NCI-H146 treated with DMSO at 0.1 percent for 48 hours (cell line): ENCODE measurements around the gene ACSBG1.

Source experiments
- DNase-seq: peaks from one replicate; lab custom pipeline; 2025; ENCODE audit not compliant: unreplicated experiment; lab: John Stamatoyannopoulos, UW

The ACSBG1 gene

GRCh38 chr15:78222745-78223395, 11.5 kb downstream of the ACSBG1 start:
- no peak for DNase-seq

- DNase-seq: no peak
Observed at GRCh38 chr15:78220713-78221112, 13.7 kb downstream of the ACSBG1 start.

GRCh38 chr15:78216276-78217104, 17.9 kb downstream of the ACSBG1 start:
- DNase-seq: no peak

GRCh38 chr15:78213956-78214355, 20.4 kb downstream of the ACSBG1 start:
- no peak for DNase-seq

DNA sequence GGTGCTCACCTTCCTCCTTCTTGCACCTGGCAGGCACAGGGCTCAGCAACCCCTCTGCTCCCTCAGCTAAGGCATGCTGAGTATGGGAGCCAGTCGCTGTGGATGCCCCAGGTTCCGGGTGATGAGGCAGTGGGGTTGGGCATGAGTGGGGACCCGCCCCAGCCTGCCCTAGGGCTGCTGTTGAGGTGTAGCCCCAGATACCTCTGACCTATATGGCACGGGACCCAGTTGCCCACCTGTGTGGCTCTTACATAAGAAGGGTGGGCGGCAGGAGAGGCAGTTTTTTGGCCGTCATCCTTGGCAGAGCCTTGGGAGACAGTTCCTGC, 21.0 kb downstream of the ACSBG1 start:
- no peak for DNase-seq

DNA sequence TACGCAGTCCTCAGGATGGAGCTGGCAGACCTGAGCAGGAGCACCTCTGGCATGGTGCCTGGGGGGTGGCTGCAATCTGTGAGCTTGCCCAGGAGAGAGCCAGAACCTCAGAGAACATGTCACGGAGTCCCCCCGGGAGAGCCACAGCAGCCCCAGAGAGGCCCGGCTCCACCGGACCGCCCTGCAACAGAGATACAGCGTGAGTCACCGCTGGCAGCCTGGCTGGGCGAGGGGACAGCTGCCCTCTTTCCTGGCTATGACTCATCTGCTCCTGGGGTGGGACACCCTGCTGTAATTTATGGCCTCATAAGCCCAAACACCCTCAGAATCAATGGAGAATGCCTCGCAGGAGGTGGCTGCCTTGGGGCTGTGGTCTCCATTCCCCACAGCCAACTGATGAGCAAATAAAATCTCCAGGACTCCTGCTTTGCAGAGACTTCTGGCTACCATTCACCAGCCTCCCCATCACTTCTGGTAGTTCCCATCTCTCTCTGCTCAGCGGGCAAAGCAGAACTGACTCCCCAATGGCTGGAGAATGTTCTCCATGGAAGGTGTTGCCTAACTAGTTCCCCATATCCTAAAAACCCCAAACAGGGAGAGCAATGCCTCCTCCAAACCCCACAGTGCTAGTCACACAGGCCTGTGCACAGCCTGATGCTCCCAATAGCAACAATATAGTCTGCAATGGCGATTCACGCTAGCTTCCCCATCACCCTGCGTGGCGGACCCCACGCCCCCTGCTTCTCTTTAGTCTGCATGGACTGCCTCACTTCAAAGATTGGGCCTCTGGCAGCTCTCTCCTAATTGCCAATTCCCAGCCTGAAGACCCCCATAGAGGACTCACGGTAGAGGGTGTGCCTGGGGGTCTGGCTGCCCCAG, 21.6 kb downstream of the ACSBG1 start:
- peak; percentile 90 for DNase-seq

GRCh38 chr15:78212008-78212407, 22.4 kb downstream of the ACSBG1 start:
- DNase-seq: no peak

GRCh38 chr15:78211189-78211921, 23.0 kb downstream of the ACSBG1 start:
- DNase-seq: peak; percentile 38

GRCh38 chr15:78210349-78210717, 24.0 kb downstream of the ACSBG1 start:
- no peak for DNase-seq

DNA sequence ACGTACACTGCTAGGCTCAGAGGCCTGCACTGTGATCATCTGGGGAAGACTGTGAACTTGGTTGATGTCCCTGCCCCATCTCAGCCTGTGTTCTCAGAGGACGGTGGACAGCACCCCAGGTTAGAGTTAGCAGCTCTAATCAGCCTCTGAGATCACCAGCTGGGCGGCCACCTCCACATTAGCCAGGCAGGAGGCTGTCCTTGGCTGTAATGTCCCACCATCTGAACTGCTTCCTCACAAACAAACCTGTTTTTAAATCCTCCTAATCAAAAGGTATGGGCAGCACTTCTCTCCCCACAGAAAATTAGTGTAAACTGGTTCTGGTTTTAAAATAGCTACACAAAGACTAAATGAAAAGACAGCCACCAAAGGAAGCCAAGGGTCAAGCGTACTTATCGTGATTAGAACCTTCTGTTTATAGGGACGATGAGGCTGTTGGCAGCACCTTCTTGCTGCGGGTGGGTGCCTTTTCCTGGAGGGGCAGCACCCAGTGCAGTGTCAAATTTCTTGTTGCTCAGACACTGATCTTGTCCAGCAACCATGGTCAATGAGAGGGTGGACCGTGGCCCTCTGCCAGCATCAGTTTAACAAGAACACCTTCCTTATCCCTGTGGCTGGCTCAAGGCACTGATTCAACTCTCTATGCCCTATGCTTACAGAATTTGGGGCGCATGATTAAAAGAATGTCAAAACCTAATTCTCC, 24.6 kb downstream of the ACSBG1 start:
- DNase-seq: no peak

DNA sequence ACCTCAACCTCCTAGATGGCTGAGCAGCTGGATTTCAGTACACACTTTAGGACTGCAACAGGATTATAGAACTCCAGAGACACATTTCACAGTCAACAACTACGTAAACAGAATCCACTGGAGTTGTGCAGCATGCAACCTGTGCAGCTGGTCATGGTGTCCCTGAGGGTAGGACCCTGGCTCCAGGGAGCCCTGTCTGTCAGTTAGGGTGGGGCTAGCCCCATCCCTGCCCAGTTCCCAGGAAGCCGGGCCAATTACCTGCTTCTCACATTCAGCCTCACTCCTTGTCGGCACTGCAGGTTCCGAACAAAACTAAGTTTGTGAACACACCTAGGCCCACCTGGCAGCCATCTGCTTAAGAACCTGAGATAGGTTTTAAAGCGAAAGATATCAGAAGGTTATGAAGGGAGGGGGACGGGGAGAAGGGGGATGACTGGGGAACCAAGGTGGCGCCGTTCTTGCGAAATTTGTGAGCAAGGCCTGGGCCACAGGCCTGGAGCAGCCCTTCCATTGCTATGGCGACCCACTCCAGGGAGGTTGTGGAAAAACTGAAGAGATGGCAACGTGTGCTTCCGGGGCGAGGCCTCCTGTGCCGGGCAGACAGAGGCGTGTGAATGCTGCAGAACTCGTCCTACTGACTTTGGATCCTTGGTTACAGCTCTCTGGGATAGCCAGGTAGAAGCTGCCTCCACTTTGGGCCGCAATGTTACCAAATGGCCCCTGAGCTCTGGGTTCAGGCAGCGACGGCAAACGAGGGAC, 25.3 kb downstream of the ACSBG1 start:
- DNase-seq: no peak

GRCh38 chr15:78208341-78208844, 26.0 kb downstream of the ACSBG1 start:
- no peak for DNase-seq

DNA sequence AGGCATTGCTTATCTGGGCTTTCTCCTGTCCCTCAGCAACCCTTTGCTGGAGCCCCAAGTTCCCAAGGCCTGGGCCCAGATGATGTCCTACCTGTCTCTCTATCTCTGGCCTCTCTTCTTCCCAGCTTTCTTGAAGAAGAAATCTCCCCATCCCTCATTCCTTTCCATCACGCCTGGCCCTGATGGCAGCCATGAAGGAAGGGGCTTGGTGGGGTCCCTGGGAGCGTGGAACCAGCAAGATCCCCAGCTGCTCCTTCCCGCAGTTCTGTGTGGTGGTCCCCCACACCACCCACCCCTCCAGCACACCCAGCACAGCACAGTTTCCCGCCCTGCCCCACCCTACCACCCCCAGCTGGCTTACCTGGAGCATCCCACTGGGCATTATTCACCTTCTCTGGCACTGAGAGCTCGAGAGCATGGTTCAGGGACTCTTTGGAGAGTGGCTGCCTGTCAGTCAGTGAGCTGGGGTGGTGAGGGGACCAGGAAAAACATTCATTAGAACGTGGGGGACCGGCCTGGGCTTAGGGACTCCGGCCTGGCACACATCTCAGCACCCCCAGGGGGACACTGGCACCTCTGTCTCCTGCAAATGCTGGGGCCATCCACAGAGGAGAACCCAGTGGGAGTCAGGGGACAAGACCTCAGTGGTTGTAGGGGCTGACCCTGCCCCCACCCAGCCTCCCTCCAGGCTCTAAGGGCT, 26.6 kb downstream of the ACSBG1 start:
- no peak for DNase-seq

- DNase-seq: no peak
Observed at GRCh38 chr15:78207110-78207458, 27.3 kb downstream of the ACSBG1 start.

GRCh38 chr15:78206326-78207109, 27.8 kb downstream of the ACSBG1 start:
- DNase-seq: no peak

DNA sequence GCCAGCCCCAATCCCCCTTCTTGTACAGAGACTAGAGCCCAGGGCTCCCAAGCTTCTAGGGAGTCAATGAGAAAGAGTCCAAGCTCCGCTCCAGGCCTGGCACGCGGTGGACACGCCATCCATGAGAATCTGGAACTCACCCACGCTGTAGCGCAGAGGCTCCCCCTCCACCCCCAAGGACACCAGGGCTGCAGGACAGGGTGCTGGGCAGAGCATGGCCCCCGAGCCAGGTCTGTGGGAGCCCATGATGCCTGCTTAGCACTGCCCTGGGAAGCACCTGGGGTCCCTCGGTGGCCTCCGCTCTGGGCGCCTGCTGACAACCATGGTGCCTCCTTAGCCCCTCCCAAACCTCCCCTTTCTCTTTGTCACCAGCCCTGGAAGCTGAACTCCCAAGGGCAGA, 28.5 kb downstream of the ACSBG1 start:
- DNase-seq: no peak

- DNase-seq: no peak
Observed at GRCh38 chr15:78205337-78205736, 29.0 kb downstream of the ACSBG1 start.
